Esophagus muscularis mucosa (tissue), 4 donors: ENCODE measurements around the gene RHO. TPM values are rescaled to one million over a fixed set of nuclear protein-coding genes. Genes with fewer than 3 reads are reported as not detected.

ENCODE experiments used
- DNase-seq: peaks from one replicate; pipeline ENCODE4 v3.0.0-alpha.2; 2017; ENCODE audit errors: extremely low spot score
- H3K27ac ChIP-seq, 4 donors: fragments of 200-600 bp; sonication (generic); replicated peaks in 1 of 4; 1 replicate in 3 of 4; 2 replicates in 1 of 4; pipeline ENCODE4 v1.5.1; 2016 to 2019; ENCODE audit warnings: mild to moderate bottlenecking in 1 of 4
- H3K27me3 ChIP-seq, 4 donors: fragments of 200-600 bp; sonication (generic); one replicate each; pipeline versions ENCODE4 v1.5.1 to v1.6.0; 2016 to 2019
- H3K36me3 ChIP-seq, 4 donors: fragments of 200-600 bp; sonication (generic); one replicate each; pipeline ENCODE4 v1.5.1; 2016 to 2019
- H3K4me1 ChIP-seq, 4 donors: fragments of 200-600 bp; sonication (generic); one replicate each; pipeline ENCODE4 v1.5.1; 2016 to 2019
- H3K4me3 ChIP-seq, 4 donors: fragments of 200-600 bp; sonication (generic); 1 replicate in 2 of 4; 2 replicates in 2 of 4; pipeline ENCODE4 v1.5.1; 2016 to 2019; ENCODE audit warnings: mild to moderate bottlenecking in 4 of 4, moderate library complexity in 1 of 4
- H3K9me3 ChIP-seq, 4 donors: fragments of 200-600 bp; sonication (generic); 1 replicate in 3 of 4; 2 replicates in 1 of 4; pipeline ENCODE4 v1.5.1; 2016 to 2019
- CTCF ChIP-seq, 3 experiments: fragments of 200-600 bp in 2 of 3; fragments of 450-650 bp in 1 of 3; sonication (generic) in 2 of 3; IDR thresholded peaks; one replicate each; pipeline ENCODE4 v1.5.1; 2017 to 2019; ENCODE audit warnings: antibody characterized with exemption in 3 of 3, mild to moderate bottlenecking in 2 of 3, moderate library complexity in 1 of 3
- EP300 ChIP-seq: sonication (generic); formaldehyde crosslinking; IDR thresholded peaks from one replicate; pipeline ENCODE4 v1.6.1; 2017; ENCODE audit warnings: antibody characterized with exemption
- POLR2A ChIP-seq: fragments of 450-650 bp; IDR thresholded peaks from one replicate; pipeline ENCODE4 v1.6.1; 2017; ENCODE audit warnings: antibody characterized with exemption, moderate library complexity, mild to moderate bottlenecking, low read depth
- POLR2AphosphoS5 ChIP-seq, 2 donors: sonication (generic); formaldehyde crosslinking; IDR thresholded peaks; one replicate each; pipeline ENCODE4 v1.6.1; 2017; ENCODE audit warnings: antibody characterized with exemption in 2 of 2
- WGBS: methylation state at CpG from one replicate; pipeline ENCODE4 v1.1.5; 2018; 5-methylcytosine and 5-hydroxymethylcytosine counted together
- intact Hi-C: fragments of 100-400 bp; cut with DNase I; formaldehyde crosslinking; loops from one replicate; pipeline ENCODE4 v1.15.1; 2023
- total RNA-seq, 4 donors: library from RNA; depleted of rRNA; stranded (reverse); fragments of >200 nt; gene quantifications; one replicate each; pipeline versions ENCODE4 v1.1.0 to v1.2.1, GENCODE V29; 2016

The RHO gene
- total RNA-seq, 4 donors from 2014 or later, result not detected

- Histone ChIP-seq H3K9me3 (no peaks in the 10 kb centered on the region), H3K27ac (no peak overlapping the region), H3K4me3 (no peak overlapping the region), H3K4me1 (peaks cover 0 to 2% (median 0%) of the 10 kb centered on the region in 4 donors), H3K36me3 (no peaks in the 10 kb centered on the region), H3K27me3 (no peaks in the 10 kb centered on the region)
- TF ChIP-seq CTCF (IDR thresholded peaks at IDR 0.05), result no peak
- TF ChIP-seq POLR2A, result no peak
- no peak for TF ChIP-seq EP300
- no peak for TF ChIP-seq POLR2AphosphoS5 (IDR thresholded peaks at IDR 0.05)
- 97% methylated on average over 20 of the region's 20 CpGs for WGBS
- no peak for DNase-seq
- intact Hi-C loops, result no loop called here
Measured at GRCh38 chr3:129532261-129532660, 3.8 kb downstream of the RHO start.

- no peak for DNase-seq
- H3K27me3 ChIP-seq, result no peaks in the 10 kb centered on the region
- H3K36me3 ChIP-seq, result no peaks in the 10 kb centered on the region
- 97% methylated on average over 11 of the region's 16 CpGs for WGBS
- H3K4me3 ChIP-seq, result no peak overlapping the region
- H3K27ac ChIP-seq, result no peak overlapping the region
- TF ChIP-seq CTCF (IDR thresholded peaks at IDR 0.05) (no peak), POLR2AphosphoS5 (IDR thresholded peaks at IDR 0.05) (no peak), POLR2A (no peak), EP300 (no peak)
- peaks cover 0 to 2% (median 0%) of the 10 kb centered on the region in 4 donors for H3K4me1 ChIP-seq
- no peaks in the 10 kb centered on the region for H3K9me3 ChIP-seq
- intact Hi-C loops, result no loop called here
Measured at GRCh38 chr3:129533406-129533805, 5.0 kb downstream of the RHO start.

GRCh38 chr3:129534428-129535027 is 6.1 kb downstream of the RHO start:
- Histone ChIP-seq H3K4me1 (peaks cover 0 to 2% (median 0%) of the 10 kb centered on the region in 4 donors), H3K36me3 (no peaks in the 10 kb centered on the region), H3K27me3 (no peaks in the 10 kb centered on the region), H3K4me3 (no peak overlapping the region), H3K27ac (no peak overlapping the region), H3K9me3 (no peaks in the 10 kb centered on the region)
- TF ChIP-seq POLR2AphosphoS5 (IDR thresholded peaks at IDR 0.05) (no peak), POLR2A (no peak), EP300 (no peak), CTCF (IDR thresholded peaks at IDR 0.05) (no peak)
- intact Hi-C loops, result no loop called here
- 73% methylated on average over 4 of the region's 4 CpGs for WGBS
- no peak for DNase-seq

- no peak for DNase-seq
- Histone ChIP-seq H3K4me3 (no peak overlapping the region), H3K4me1 (peaks cover 0 to 2% (median 0%) of the 10 kb centered on the region in 4 donors), H3K27me3 (no peaks in the 10 kb centered on the region), H3K27ac (no peak overlapping the region), H3K36me3 (no peaks in the 10 kb centered on the region), H3K9me3 (no peaks in the 10 kb centered on the region)
- TF ChIP-seq CTCF (IDR thresholded peaks at IDR 0.05), result no peak
- no peak for TF ChIP-seq POLR2AphosphoS5 (IDR thresholded peaks at IDR 0.05)
- TF ChIP-seq EP300, result no peak
- TF ChIP-seq POLR2A, result no peak
- 89% methylated on average over 1 of the region's 1 CpG for WGBS
- intact Hi-C loops, result no loop called here
Measured at GRCh38 chr3:129535075-129535474, 6.6 kb downstream of the RHO start.

- Histone ChIP-seq H3K4me3 (no peak overlapping the region), H3K4me1 (no peaks in the 10 kb centered on the region), H3K9me3 (no peaks in the 10 kb centered on the region), H3K36me3 (no peaks in the 10 kb centered on the region), H3K27me3 (no peaks in the 10 kb centered on the region), H3K27ac (no peak overlapping the region)
- WGBS, result 100% methylated on average over 2 of the region's 2 CpGs
- TF ChIP-seq EP300, result no peak
- no peak for TF ChIP-seq POLR2AphosphoS5 (IDR thresholded peaks at IDR 0.05)
- no peak for TF ChIP-seq CTCF (IDR thresholded peaks at IDR 0.05)
- TF ChIP-seq POLR2A, result no peak
- no peak for DNase-seq
- intact Hi-C loops, result no loop called here
Measured at GRCh38 chr3:129536374-129536667, 7.9 kb downstream of the RHO start.
